Gastrocnemius medialis (tissue), 4 donors: ENCODE results near the gene PADI4. TPM values are rescaled to one million over a fixed set of nuclear protein-coding genes. Genes with fewer than 3 reads are reported as not detected.

ENCODE experiments used
- ATAC-seq, 2 donors: fragments of 150-250 bp; one replicate each; pipeline ENCODE4 v1.9.1; 2016
- DNase-seq, 2 donors: peaks; one replicate each; pipeline ENCODE4 v3.0.0-alpha.2; 2019
- H3K27ac ChIP-seq, 4 donors: fragments of 200-600 bp; sonication (generic); 1 replicate in 1 of 4; 2 replicates in 3 of 4; pipeline ENCODE4 v1.5.1; 2016 to 2018; ENCODE audit warnings: mild to moderate bottlenecking in 2 of 4, moderate library complexity in 1 of 4
- H3K27me3 ChIP-seq, 3 donors: fragments of 200-600 bp; sonication (generic) in 2 of 3; 1 replicate in 1 of 3; 2 replicates in 2 of 3; pipeline versions ENCODE4 v1.5.1 to v1.6.0; 2016 to 2019; ENCODE audit warnings: mild to moderate bottlenecking in 1 of 3, moderate library complexity in 1 of 3
- H3K36me3 ChIP-seq, 2 donors: fragments of 200-600 bp; sonication (generic) in 1 of 2; one replicate each; pipeline ENCODE4 v1.5.1; 2017 to 2018
- H3K4me1 ChIP-seq, 2 donors: fragments of 200-600 bp; sonication (generic) in 1 of 2; one replicate each; pipeline ENCODE4 v1.5.1; 2016 to 2017; ENCODE audit warnings: mild to moderate bottlenecking in 2 of 2
- H3K4me3 ChIP-seq, 4 donors: fragments of 200-600 bp; sonication (generic) in 3 of 4; 1 replicate in 1 of 4; 2 replicates in 3 of 4; pipeline ENCODE4 v1.5.1; 2016 to 2019; ENCODE audit warnings: mild to moderate bottlenecking in 2 of 4
- H3K9me3 ChIP-seq, 3 donors: fragments of 200-600 bp; sonication (generic) in 2 of 3; 1 replicate in 1 of 3; 2 replicates in 2 of 3; pipeline ENCODE4 v1.5.1; 2016 to 2019
- CTCF ChIP-seq, 5 experiments: fragments of 450-650 bp in 3 of 5; fragments of 200-600 bp in 2 of 5; sonication (generic) in 2 of 5; IDR thresholded peaks in 4 of 5; conservative IDR thresholded peaks in 1 of 5; 1 replicate in 4 of 5; 2 replicates in 1 of 5; pipeline ENCODE4 v1.5.1; 2016 to 2019; ENCODE audit warnings: antibody characterized with exemption in 5 of 5, mild to moderate bottlenecking in 3 of 5, moderate library complexity in 3 of 5
- POLR2A ChIP-seq, 2 donors: fragments of 450-650 bp; IDR thresholded peaks; one replicate each; pipeline ENCODE4 v1.6.1; 2017; ENCODE audit warnings: antibody characterized with exemption in 2 of 2, mild to moderate bottlenecking in 2 of 2, moderate library complexity in 2 of 2
- in situ Hi-C, 4 donors: fragments of 200-750 bp; cut with MboI; loops; one replicate each; pipeline versions ENCODE4 v1.15.0 to v1.8.0; 2017; ENCODE audit warnings: low sequenced_read_pairs in 4 of 4
- intact Hi-C: fragments of 100-400 bp; cut with DNase I; formaldehyde crosslinking; loops from one replicate; pipeline ENCODE4 v1.15.1; 2023; ENCODE audit warnings: low total_unique reads
- total RNA-seq, 4 donors: library from RNA; depleted of rRNA; stranded (reverse); fragments of >200 nt; gene quantifications; one replicate each; pipeline versions ENCODE4 v1.1.0 to v1.2.3, GENCODE V29; 2016

The PADI4 gene
- total RNA-seq, 4 donors from 2014 or later: not detected

GRCh38 chr1:17304151-17304825, 3.7 kb upstream of the PADI4 start:
- Histone ChIP-seq H3K27me3 (peaks cover 3 to 14% (median 3%) of the 10 kb centered on the region in 3 donors), H3K4me1 (no peaks in the 10 kb centered on the region), H3K4me3 (no peak overlapping the region), H3K9me3 (no peaks in the 10 kb centered on the region), H3K27ac (no peak overlapping the region), H3K36me3 (no peaks in the 10 kb centered on the region)
- intact Hi-C loops: no loop called here
- DNase-seq: no peak
- ATAC-seq: no peak
- no peak for TF ChIP-seq CTCF (IDR thresholded peaks at IDR 0.05 in 4 of 5, conservative IDR thresholded peaks at IDR 0.05 in 1 of 5)
- no peak for TF ChIP-seq POLR2A (IDR thresholded peaks at IDR 0.05)
- in situ Hi-C loops: no loop called here

GRCh38 chr1:17304826-17305175, 3.2 kb upstream of the PADI4 start:
- intact Hi-C loops (no loop called here), in situ Hi-C loops (no loop called here)
- Histone ChIP-seq H3K4me3 (no peak overlapping the region), H3K4me1 (no peaks in the 10 kb centered on the region), H3K9me3 (no peaks in the 10 kb centered on the region), H3K27me3 (peaks cover 3 to 19% (median 8%) of the 10 kb centered on the region in 3 donors), H3K27ac (no peak overlapping the region), H3K36me3 (no peaks in the 10 kb centered on the region)
- DNase-seq (no peak), ATAC-seq (no peak)
- TF ChIP-seq CTCF (IDR thresholded peaks at IDR 0.05 in 4 of 5, conservative IDR thresholded peaks at IDR 0.05 in 1 of 5) (no peak), POLR2A (IDR thresholded peaks at IDR 0.05) (no peak)

DNA sequence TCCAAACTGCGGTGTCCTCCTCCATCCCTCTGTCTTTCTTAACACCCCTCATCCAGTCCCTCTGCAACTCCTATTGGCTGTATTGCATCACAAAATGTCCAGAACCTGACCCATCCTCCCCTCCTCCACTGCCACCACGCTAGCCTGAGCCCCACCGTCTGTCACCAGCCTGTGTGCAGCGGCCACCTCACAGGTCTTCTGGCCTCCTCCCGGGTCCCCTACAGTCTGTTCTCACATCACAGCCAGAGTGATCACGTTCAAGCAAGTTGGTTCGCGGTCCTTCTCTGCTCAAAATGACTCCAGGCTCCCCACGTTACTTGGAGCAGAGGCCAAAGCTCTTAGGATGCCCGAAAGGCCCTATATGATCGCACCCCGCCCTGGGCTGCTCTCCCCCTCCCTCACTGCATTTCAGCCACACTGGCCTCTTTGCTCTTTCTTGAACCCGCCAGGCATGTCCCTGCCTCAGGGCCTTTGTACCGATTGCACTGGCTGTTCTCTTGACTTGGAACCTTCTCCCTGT, 2.4 kb upstream of the PADI4 start:
- H3K27ac ChIP-seq: no peak overlapping the region
- in situ Hi-C loops: no loop called here
- H3K4me1 ChIP-seq: no peaks in the 10 kb centered on the region
- intact Hi-C loops: no loop called here
- no peak for ATAC-seq
- no peaks in the 10 kb centered on the region for H3K9me3 ChIP-seq
- no peaks in the 10 kb centered on the region for H3K36me3 ChIP-seq
- peaks cover 10 to 22% (median 16%) of the 10 kb centered on the region in 3 donors for H3K27me3 ChIP-seq
- DNase-seq: no peak
- no peak for TF ChIP-seq POLR2A (IDR thresholded peaks at IDR 0.05)
- TF ChIP-seq CTCF (IDR thresholded peaks at IDR 0.05 in 4 of 5, conservative IDR thresholded peaks at IDR 0.05 in 1 of 5): no peak
- H3K4me3 ChIP-seq: no peak overlapping the region

- Histone ChIP-seq H3K27ac (no peak overlapping the region), H3K27me3 (peaks cover 15 to 22% (median 16%) of the 10 kb centered on the region in 3 donors), H3K4me3 (no peak overlapping the region), H3K9me3 (no peaks in the 10 kb centered on the region), H3K36me3 (no peaks in the 10 kb centered on the region), H3K4me1 (no peaks in the 10 kb centered on the region)
- DNase-seq (no peak), ATAC-seq (no peak)
- intact Hi-C loops: no loop called here
- TF ChIP-seq POLR2A (IDR thresholded peaks at IDR 0.05): no peak
- TF ChIP-seq CTCF (IDR thresholded peaks at IDR 0.05 in 4 of 5, conservative IDR thresholded peaks at IDR 0.05 in 1 of 5): no peak
- in situ Hi-C loops: no loop called here
These were observed 1.6 kb upstream of the PADI4 start for GRCh38 chr1:17306407-17306806.
